HG02623 (cell line): ENCODE measurements around the gene FAS.
A peak's percentile ranks its signal among the peaks of the same experiment; 100 is the strongest.
"Not testable (repeated sequence)": the region's sequence is repeated elsewhere in the genome, so short reads cannot be mapped to it uniquely, and the experiment has no call there.

ENCODE experiments used
- ATAC-seq: cut with Tn5 transposase; IDR thresholded peaks from one replicate; pipeline ENCODE4 v1.9.1; 2021; ENCODE audit warnings: moderate library complexity; ENCODE audit not compliant: unreplicated experiment

Gene FAS

DNA sequence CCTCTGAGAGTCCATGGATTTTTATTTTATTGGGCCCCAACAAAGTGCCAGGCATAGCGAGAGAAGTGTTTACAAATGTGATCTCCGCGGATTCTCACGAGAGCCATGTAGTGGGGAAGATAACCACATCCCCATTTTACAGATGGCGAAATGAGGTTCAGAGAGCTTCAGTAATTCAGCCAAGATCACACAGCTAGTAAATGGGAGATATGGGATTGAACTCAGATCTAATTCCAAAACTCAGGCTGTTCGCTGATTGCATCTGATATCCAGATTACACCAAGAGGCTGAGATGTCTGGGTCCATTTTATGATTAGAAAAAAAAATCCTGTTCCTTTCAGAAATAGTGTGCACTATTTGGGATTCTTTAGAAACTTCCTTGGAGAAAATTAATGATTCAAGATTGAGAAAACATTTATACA is 1.3 kb downstream of the FAS start:
- ATAC-seq: no peak

DNA sequence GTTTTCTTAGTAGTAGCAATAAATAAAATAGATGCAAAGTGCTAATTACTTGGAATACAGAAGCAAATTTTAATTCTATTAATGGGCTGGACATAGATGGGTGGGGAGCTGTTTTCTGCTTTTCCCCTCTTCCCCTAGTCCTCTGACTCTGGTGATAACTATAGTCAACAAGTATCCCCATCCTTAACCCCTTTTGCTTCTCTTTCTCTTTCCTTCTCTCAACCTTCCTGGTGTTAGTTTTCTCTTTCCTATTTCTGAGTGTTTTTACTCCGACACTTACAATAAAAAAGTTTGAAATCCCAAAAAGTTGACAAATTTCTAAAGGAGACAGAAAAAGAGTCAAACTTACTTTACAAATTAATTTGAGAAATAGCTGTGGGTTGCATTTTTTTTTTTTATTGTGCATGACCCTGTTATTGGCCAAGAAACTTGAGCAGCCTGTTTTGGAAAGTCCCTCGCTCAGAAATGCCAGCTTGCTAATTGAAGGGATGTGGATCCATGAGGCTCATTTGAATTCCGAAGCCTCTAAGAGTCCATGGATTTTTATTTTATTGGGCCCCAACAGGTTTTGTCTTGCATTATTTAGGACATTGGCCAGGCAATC is 2.4 kb downstream of the FAS start:
- no peak for ATAC-seq

DNA sequence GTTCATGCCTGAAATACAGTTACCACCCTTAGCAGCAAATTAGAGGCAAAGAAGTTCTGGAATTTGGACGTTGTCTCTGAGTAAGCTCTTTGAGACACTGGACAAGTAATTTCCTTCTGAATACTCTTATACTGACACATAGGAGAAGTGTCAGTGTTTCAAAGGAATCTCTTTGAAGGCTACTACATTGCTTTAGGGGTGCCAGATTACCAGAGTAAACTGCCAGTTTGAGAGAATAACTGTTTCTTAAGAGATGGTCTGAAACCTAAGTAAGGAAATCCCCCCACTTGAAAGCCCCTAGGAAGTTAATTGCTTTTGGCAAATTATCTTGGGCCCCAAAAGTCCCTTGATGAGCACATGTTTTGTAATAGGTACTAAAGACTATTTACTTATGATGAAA is 3.4 kb downstream of the FAS start:
- ATAC-seq: no peak

DNA sequence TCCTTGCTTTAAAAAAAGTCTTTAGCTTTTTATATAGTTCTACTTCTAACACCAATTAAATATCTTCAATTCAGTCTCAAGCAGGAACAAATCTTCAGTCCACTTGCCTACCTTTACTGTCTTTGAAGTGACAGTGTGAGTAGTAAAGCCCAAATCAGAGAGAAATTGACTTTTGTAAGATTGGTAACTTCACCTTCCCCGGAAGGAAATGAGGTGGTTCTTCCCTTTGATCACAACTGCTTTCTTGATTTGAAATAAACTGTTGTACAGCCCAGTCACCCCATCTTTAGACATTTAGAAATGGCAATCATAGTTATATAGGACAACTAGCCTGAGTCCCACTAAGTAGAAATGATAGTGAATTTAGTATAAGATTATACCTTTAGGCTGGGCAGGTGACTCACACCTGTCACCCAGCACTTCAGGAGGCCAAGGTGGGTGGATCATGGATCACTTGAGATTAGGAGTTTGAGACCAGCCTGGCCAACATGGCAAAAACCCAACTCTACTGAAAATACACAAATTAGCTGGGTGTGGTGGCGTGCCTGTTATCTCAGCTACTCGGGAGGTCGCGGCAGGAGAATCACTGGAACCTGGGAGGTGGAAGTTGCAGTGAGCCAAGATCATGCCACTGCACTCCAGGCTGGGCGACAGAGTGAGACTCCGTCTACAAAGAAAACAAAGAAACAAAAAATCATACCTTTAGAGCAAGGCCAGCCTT is 4.7 kb downstream of the FAS start:
- no peak for ATAC-seq

DNA sequence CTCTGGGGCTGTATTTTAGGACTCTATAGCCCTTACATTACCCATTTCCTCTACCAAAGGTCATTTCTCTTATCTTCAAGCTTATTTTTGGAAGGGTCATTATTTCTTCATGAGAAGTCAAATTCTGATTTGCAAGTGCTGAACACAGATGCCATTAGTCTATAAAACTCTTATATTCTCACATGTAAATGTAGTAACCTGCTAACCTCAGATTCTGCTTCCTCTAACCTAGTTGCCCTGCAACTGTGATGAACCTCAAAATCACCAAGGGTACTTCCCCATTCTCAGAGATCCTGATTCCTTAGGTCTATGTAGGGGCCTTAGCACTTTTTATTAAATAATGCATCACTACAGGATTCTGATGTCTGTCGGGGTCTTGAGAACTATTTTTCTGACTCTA is 6.3 kb downstream of the FAS start:
- peak; percentile 65 for ATAC-seq

DNA sequence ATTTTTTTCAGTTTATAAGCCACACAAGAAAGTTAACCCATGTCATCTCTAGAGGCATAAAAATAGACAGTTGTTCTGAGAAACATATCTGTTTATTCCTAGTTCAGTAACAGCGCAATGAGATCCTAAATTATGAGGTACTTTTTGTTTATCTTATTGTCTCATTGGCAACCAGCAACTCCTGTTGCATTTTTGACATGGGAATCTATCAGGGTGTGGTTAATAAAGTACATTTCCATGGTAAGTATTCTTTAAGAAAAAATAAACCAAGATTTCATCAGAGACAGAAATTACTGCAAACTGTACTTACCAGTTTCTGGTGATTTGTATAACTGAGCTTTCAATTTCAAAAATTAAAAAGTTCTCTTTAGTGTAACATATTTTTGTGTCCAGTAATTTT is 9.0 kb downstream of the FAS start:
- ATAC-seq: no peak

DNA sequence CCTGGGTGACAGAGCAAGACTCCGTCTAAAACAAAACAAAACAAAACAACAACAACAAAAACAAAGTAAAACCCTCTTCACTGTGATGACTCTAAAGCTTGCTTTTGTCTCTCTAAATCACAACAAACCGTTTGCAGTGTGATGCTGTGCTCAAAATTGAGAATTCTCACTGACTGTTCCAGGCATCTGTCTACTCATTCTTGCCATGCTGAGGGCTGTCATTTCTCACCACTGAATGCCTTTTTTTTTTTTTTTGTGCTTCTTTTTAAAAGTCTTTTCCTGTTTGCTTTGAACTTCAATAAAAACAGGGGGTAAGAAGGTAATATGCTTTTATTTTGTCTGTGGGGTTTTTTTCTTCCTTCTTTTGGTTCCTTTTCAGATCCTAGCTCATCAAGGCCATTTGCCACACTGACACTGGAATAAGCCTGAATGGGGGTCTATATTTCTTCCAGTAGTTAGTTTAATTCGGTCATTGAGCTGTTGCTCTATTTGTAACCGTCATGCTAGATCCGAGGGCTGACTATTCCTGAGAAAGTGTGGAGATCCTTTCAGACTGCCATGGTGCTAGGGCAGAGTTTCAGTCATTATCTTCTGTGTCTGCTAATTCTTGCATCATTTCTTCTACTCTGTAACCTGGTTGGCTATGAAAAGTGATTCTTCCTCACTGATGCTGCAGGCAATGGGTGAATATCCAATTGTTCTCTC is 10.6 kb downstream of the FAS start:
- ATAC-seq: no peak

DNA sequence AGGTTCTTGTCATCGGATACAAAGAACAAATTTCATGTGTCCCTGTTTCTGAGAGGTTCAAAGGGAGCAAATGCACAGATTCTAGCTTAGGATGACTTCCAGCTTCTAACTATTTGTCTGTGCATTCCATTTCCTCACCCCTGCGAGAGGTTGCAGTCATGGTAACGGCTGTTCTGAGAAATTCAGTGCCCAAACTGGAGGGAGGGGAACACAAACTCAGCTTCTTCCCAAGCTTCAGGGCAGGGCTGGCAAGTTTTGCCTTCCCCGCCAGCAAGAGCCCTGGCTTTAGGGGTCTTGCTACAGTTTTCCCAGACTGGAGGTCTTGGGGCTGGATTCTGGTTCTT is 11.1 kb downstream of the FAS start:
- no peak for ATAC-seq

DNA sequence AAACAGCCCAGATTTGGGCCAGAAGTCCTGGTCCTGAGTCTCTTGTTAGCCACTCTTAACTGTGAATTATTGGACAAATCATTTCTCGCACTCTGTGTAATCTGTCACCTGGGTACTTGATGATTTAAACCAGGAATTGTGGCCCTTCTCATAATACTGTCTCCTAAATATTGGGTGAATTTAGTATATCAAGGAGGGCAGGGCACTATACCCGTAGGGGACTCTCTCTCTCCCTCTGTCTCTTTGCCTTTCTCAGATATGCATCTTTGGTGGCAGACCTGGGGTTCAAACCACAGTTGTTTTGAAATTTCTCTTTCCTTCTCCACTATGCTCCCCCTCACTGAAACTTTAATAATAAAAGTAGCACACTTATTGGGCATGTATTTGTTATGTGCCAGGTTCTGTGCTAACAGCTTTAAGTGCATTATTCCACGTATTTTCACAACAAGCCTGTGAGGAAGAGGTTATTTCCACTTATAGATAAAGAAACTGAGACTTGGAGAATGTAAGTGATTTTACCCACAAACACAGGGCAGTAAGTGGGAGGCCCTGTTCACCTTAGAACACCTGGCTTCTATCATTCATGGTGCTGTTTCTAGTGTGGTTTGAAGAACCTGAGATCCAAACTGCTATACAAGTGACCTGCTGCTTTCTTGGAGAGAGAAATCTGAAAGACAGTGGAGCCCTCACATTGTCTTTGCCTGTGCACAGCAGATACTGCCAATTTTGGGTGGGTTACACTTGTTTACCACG is 11.8 kb downstream of the FAS start:
- no peak for ATAC-seq

DNA sequence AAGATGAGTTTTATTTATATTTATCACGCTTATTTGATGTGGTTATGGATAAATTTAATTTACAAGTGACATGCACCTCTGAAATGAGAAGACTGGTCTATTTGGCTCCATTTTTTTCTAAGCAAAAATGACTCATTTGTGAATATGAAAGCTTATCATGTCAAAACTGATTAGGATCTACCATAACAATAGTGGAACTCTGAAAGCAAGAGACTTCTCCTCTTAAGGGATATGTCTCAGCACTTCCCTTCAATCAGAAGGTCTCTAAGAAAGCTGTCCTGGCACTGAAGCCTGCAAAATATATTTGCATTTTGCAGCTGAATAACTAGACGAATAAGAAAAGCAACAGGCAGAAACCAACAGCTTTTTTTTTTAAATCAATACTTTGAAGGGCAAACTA is 12.7 kb downstream of the FAS start:
- ATAC-seq: no peak

DNA sequence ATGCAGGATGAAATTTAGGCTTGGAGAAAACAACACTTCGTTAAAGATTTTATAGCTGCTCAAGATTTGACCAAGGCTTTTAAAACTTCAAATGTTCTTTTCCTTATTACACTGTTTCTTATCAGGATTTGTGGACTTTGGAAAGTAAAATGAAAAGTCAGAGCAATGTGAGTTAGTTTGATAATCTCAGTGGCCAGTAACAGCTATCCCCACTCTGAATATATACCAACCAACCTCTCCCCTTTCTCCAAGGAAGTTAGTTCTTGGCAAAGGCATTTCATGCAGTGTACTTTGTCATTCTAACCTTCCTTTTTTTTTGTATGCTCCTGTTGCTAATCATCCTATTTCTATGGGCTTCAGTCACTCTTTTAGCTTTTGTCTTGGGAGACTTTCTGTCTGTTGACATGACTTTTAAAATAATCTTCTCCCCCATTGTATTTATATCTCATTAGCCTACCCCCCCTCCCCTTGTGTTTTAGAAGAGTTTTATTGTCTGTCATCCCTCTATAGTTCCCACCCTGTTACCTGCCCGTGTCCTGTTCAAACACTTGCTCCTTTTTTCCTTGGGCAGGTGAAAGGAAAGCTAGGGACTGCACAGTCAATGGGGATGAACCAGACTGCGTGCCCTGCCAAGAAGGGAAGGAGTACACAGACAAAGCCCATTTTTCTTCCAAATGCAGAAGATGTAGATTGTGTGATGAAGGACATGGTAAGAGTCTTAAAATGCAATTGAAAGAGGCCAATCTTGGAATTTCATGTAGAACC is 16.7 kb downstream of the FAS start:
- ATAC-seq: no peak

DNA sequence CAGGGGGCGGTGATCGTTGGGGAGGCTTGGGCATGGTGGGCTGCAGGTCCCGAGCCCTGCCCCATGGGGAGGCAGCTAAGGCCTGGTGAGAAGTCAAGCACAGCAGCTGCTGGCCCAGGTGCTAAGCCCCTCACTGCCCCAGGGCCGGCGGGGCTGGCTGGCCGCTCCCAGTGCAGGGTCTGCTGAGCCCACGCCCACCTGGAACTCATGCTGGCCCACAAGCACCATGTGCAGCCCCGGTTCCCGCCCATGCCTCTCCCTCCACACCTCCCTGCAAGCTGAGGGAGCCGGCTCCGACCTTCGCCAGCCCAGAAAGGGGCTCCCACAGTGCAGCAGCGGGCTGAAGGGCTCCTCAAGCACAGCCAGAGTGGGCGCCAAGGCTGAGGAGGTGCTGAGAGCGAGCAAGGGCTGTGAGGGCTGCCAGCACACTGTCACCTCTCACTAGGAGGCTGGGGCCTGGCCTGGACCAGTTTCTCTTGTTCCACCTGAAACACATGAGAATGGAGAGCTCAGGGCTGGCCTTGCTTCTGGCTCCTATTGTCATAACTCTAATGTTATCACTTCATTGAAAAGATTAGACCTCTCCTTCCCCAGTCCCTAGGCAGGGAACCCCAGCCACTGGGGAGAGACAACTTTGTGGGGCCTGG is 28.2 kb downstream of the FAS start:
- not testable (repeated sequence) for ATAC-seq

DNA sequence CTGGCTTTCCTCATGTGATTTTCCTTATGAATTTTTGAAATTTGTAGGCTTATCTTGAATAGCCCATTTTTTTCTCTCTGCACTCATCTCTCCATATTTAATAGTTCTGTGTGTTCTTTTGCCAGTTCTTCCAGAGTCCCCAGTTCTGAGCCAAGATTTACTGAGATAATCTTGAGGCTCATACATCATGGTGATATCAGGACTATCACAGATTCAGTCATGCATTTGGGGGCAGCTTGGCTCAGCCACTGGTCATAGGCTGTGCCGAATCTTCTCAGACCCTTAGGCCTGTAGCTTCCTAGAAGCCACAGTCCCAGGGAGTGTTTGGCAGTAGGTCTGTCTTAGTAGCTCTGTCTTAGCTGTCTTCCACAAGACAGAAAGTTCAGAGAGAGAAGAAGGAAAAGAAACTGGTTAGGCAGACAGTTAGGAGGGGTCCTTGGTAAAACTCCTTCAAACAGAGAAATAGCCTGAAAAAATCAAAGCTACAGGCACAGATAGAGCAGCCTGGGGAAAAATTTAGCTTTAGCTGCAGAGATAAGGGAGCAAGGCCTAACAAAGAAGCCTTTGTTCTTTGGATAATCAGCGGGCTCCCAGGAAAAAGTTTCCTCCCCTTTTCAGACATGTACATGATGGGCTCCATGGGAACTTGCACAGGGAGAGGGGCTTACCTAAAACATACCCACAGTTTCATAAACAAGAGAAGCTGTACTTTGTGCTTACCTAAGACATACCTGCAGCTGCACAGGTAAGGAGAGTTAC is 29.1 kb downstream of the FAS start:
- ATAC-seq: no peak

DNA sequence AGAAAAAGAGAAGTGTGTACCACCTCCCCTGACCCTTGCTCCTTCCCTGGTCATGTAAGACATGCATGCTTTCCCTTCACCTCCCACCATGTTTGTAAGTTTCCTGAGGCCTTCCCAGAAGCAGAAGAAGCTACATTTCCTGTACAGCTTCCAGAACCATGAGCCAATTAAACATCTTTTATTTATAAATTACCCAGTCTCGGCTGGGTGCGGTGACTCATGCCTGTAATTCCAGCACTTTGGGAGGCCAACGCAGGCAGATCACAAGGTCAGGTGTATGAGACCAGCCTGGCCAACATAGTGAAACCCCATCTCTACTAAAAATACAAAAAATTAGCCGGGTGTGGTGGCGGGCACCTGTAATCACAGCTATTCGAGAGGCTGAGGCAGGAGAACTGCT is 30.9 kb downstream of the FAS start:
- not testable (repeated sequence) for ATAC-seq

DNA sequence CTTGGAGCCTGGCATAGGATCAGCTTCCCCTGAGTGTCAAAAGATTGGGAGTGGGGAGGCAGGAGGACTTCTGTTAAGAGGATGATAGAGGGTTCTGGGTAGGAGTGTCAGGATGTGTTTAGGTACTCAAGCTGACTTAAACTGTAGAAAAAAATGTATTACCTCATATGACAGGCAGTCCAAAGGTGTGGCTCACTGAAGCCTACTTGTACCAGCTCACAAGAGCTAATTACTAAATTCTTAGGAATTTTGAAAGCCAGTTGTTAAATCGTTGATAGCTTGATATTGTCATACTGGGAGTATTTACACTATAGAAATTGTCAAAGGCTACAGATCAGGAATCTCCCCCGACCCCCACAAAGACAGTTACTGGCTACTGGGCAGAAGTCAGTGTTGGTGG is 32.1 kb downstream of the FAS start:
- ATAC-seq: no peak

DNA sequence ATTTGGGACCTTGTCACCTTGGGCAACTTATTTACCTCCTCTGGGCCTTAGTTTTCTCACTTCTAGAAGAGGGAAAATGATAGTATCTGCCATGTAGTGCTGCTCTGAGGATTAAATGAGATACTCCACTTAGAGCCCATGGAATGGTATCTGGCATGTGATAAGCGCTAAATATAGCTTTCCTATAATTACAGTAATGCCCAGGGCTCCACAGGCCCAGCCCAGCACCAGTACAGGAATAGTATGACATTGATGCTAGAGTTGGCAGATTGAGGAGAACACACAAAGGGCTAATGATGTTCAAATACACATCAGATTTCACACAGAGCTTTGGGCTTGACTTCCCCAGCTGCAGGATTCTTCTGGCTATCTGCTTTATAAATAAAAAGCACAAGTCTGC is 34.9 kb downstream of the FAS start:
- ATAC-seq: no peak

DNA sequence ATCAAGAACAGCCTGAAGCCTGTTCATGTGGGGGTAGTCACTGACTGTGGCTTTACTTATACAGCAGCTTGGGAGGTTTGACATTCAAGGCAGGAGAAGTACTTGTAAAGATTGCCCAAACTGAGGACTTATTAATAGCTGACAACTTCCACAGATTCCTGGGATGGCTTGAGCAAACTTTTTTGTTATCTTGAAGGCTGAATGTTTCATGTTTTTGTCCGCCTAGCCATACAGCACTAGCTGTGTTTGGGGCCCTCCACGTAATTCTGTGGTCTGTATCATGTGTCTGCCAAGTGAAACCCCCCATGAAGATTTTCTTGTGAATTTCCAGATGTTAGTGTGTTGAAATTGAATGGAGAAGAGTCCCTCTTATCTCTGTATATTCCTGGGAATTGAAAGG is 38.6 kb downstream of the FAS start:
- ATAC-seq: no peak

DNA sequence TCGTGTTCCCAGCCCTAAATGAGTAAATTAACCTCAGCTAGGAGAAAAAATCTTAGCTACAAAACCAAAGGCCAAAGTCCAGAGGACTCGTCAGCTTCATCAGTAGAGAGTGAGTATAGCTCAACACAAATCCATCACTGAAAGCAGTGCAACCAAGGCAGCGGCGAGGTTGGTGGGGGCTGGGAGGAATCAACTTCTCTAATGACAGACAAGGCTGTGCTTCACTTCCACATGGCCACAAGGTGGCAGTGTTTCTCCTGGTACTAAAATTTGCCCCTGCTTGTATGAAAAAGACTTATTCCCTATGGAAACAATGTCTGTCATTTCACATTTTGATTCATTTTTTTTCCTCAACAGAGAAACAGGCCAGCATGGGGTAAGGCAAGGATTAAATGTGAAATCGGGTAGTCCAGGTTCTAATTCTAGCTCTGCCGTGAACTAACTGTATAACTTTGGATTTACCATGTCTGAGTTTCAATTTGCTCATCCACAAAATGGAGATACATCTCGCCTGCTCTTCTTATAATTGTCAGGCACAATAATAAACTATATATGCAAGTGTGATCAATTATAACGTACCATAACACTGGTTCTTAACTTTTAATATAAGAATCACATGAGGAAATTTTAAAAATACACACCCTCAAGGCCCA is 39.3 kb downstream of the FAS start:
- no peak for ATAC-seq

DNA sequence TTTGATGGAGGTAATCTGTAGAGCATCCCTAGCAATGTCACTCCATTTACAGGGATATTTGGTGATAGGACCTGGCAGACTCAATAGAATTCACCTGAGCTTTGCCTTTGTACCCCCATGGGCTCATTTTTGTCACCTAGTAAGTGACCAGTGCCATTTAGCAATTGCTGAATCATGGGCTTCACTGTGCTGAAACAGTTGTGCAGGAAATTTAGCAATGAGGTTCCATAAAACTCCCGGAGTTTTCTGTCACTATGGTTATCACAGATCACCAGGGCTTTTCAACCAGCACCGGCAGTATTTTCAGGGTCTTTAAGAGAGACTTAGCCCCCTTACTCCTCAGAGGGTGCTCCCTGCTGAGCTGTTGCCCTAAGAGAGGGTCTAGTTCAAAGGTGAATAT is 40.2 kb downstream of the FAS start:
- no peak for ATAC-seq
